Upper lobe of left lung (tissue), 6 donors: ENCODE measurements around the gene COL2A1. TPM values are rescaled to one million over a fixed set of nuclear protein-coding genes. Genes with fewer than 3 reads are reported as not detected.

Source experiments
- ATAC-seq, 2 donors: fragments of 200-7000 bp; cut with Tn5 transposase; one replicate each; pipeline ENCODE4 v1.9.1; 2022; ENCODE audit warnings: mild to moderate bottlenecking in 2 of 2, moderate library complexity in 2 of 2; ENCODE audit not compliant: low FRiP score in 2 of 2
- DNase-seq, 2 donors: peaks; one replicate each; pipeline ENCODE4 v3.0.0-alpha.2; 2019 to 2020
- H3K27ac ChIP-seq, 4 donors: fragments of 200-600 bp; sonication (generic); one replicate each; pipeline ENCODE4 v1.5.1; 2016 to 2019
- H3K27me3 ChIP-seq, 4 donors: fragments of 200-600 bp; sonication (generic); one replicate each; pipeline ENCODE4 v1.5.1; 2017 to 2019
- H3K36me3 ChIP-seq, 4 donors: fragments of 200-600 bp; sonication (generic); one replicate each; pipeline ENCODE4 v1.5.1; 2016 to 2019
- H3K4me1 ChIP-seq, 4 donors: fragments of 200-600 bp; sonication (generic); one replicate each; pipeline ENCODE4 v1.5.1; 2018 to 2019
- H3K4me3 ChIP-seq, 4 donors: fragments of 200-600 bp; sonication (generic); one replicate each; pipeline ENCODE4 v1.5.1; 2017 to 2019; ENCODE audit warnings: mild to moderate bottlenecking in 2 of 4, moderate library complexity in 1 of 4
- H3K9me3 ChIP-seq, 4 donors: fragments of 200-600 bp; sonication (generic); one replicate each; pipeline ENCODE4 v1.5.1; 2018 to 2019
- CTCF ChIP-seq, 6 experiments: fragments of 450-650 bp in 4 of 6; fragments of 200-600 bp in 2 of 6; sonication (generic) in 2 of 6; IDR thresholded peaks; one replicate each; pipeline ENCODE4 v1.5.1; 2016 to 2019; ENCODE audit warnings: antibody characterized with exemption in 6 of 6
- EP300 ChIP-seq, 4 donors: sonication (generic); formaldehyde crosslinking; IDR thresholded peaks; one replicate each; pipeline ENCODE4 v1.5.1; 2017; ENCODE audit warnings: antibody characterized with exemption in 4 of 4, control low read depth in 2 of 4
- POLR2A ChIP-seq, 4 donors: fragments of 450-650 bp; IDR thresholded peaks; one replicate each; pipeline ENCODE4 v1.5.1; 2016 to 2017; ENCODE audit warnings: antibody characterized with exemption in 4 of 4, mild to moderate bottlenecking in 2 of 4
- POLR2AphosphoS5 ChIP-seq, 2 donors: sonication (generic); formaldehyde crosslinking; IDR thresholded peaks; one replicate each; pipeline ENCODE4 v1.5.1; 2017; ENCODE audit warnings: antibody characterized with exemption in 2 of 2
- WGBS, 2 donors: methylation state at CpG; one replicate each; pipeline ENCODE4 v1.1.5; 2017 to 2018; 5-methylcytosine and 5-hydroxymethylcytosine counted together
- total RNA-seq, 6 donors: library from RNA; depleted of rRNA in 4 of 6; stranded (reverse); fragments of >200 nt in 4 of 6; gene quantifications; one replicate each; pipeline versions ENCODE4 v1.1.0 to v1.2.1, GENCODE V29; 2016 to 2021
- donor health status: DM: no; HTN: no; CAD: no; lungs with moderate emphysema.
- donor health status: DM: no; HTN: yes; CAD: no; lungs with severe emphysema.

The COL2A1 gene
- total RNA-seq, 6 donors from 2014 or later = 0.34 TPM; not detected in 5

- H3K9me3 ChIP-seq = no peaks in the 10 kb centered on the region
- WGBS, 2 donors = 26 to 35% methylated on average over 5 of the region's 5 CpGs
- DNase-seq = peak in 1 of 2 donors; percentile 30
- TF ChIP-seq EP300 (IDR thresholded peaks at IDR 0.05) (no peak), CTCF (IDR thresholded peaks at IDR 0.05) (peak in 1 of 6 experiments; percentile 23), POLR2AphosphoS5 (IDR thresholded peaks at IDR 0.05) (no peak)
- ATAC-seq = peak; percentile 27 to 56
- H3K4me1 ChIP-seq = peaks cover 0 to 20% (median 2%) of the 10 kb centered on the region in 4 donors
- no peaks in the 10 kb centered on the region for H3K27me3 ChIP-seq
- H3K4me3 ChIP-seq = no peak overlapping the region
- no peaks in the 10 kb centered on the region for H3K36me3 ChIP-seq
- H3K27ac ChIP-seq = no peak overlapping the region
These were observed 17.4 kb upstream of the COL2A1 start for GRCh38 chr12:48021485-48022179.

- no peak overlapping the region for H3K27ac ChIP-seq
- H3K4me3 ChIP-seq = no peak overlapping the region
- H3K9me3 ChIP-seq = no peaks in the 10 kb centered on the region
- WGBS, 2 donors = 67 to 71% methylated on average over 3 of the region's 3 CpGs
- H3K4me1 ChIP-seq = peaks cover 0 to 20% (median 2%) of the 10 kb centered on the region in 4 donors
- TF ChIP-seq POLR2AphosphoS5 (IDR thresholded peaks at IDR 0.05) = no peak
- no peak for TF ChIP-seq POLR2A (IDR thresholded peaks at IDR 0.05)
- TF ChIP-seq CTCF (IDR thresholded peaks at IDR 0.05) = no peak
- TF ChIP-seq EP300 (IDR thresholded peaks at IDR 0.05) = no peak
- no peaks in the 10 kb centered on the region for H3K27me3 ChIP-seq
- ATAC-seq (no peak), DNase-seq (no peak)
- H3K36me3 ChIP-seq = no peaks in the 10 kb centered on the region
These were observed 15.5 kb upstream of the COL2A1 start for GRCh38 chr12:48019639-48020265.

- 70 to 75% methylated on average over 4 of the region's 4 CpGs for WGBS, 2 donors
- ATAC-seq (no peak), DNase-seq (no peak)
- Histone ChIP-seq H3K27me3 (no peaks in the 10 kb centered on the region), H3K4me3 (no peak overlapping the region), H3K27ac (no peak overlapping the region), H3K36me3 (no peaks in the 10 kb centered on the region), H3K9me3 (no peaks in the 10 kb centered on the region), H3K4me1 (peaks cover 0 to 18% (median 2%) of the 10 kb centered on the region in 4 donors)
- TF ChIP-seq POLR2A (IDR thresholded peaks at IDR 0.05) (no peak), EP300 (IDR thresholded peaks at IDR 0.05) (no peak), POLR2AphosphoS5 (IDR thresholded peaks at IDR 0.05) (no peak), CTCF (IDR thresholded peaks at IDR 0.05) (no peak)
These were observed 14.3 kb upstream of the COL2A1 start for GRCh38 chr12:48018618-48018995.

- WGBS, 2 donors = 71 to 76% methylated on average over 4 of the region's 4 CpGs
- H3K36me3 ChIP-seq = no peaks in the 10 kb centered on the region
These were observed 13.8 kb upstream of the COL2A1 start for GRCh38 chr12:48017921-48018617.

More at GRCh38 chr12:48017921-48018617, 13.8 kb upstream of the COL2A1 start:
- Histone ChIP-seq H3K4me1 (peaks cover 0 to 14% (median 2%) of the 10 kb centered on the region in 4 donors), H3K27me3 (no peaks in the 10 kb centered on the region), H3K9me3 (no peaks in the 10 kb centered on the region), H3K27ac (no peak overlapping the region), H3K4me3 (no peak overlapping the region)
- TF ChIP-seq POLR2AphosphoS5 (IDR thresholded peaks at IDR 0.05) = no peak
- no peak for TF ChIP-seq POLR2A (IDR thresholded peaks at IDR 0.05)
- TF ChIP-seq CTCF (IDR thresholded peaks at IDR 0.05) = no peak
- TF ChIP-seq EP300 (IDR thresholded peaks at IDR 0.05) = no peak
- no peak for ATAC-seq
- DNase-seq = no peak
